PFSK-1 (cell line): ENCODE measurements around the gene GPLD1.

Source experiments
- POLR2AphosphoS5 ChIP-seq: IDR thresholded peaks from 2 replicates; pipeline ENCODE4 v1.6.1; 2012; ENCODE audit warnings: low read depth, mild to moderate bottlenecking, control low read depth, low read length, moderate library complexity
- SIN3A ChIP-seq: IDR thresholded peaks from 2 replicates; pipeline ENCODE4 v1.6.1; 2012; ENCODE audit warnings: mild to moderate bottlenecking, low read length, moderate library complexity, borderline replicate concordance; ENCODE audit not compliant: insufficient read depth
- TAF1 ChIP-seq: IDR thresholded peaks from 2 replicates; pipeline ENCODE4 v1.6.1; 2012; ENCODE audit warnings: low read length, control low read depth, borderline replicate concordance; ENCODE audit not compliant: insufficient read depth
- TF ChIP-seq, protein P1 (sequence below), 2 experiments: IDR thresholded peaks; 2 replicates each; pipeline versions ENCODE4 v1.6.1 to v1.8.0; 2011 to 2012; ENCODE audit warnings: low read depth in 2 of 2, low read length in 2 of 2, control low read depth in 1 of 2, inconsistent platforms in 1 of 2, mild to moderate bottlenecking in 1 of 2, moderate library complexity in 1 of 2; ENCODE audit not compliant: insufficient read depth in 1 of 2

DNA sequence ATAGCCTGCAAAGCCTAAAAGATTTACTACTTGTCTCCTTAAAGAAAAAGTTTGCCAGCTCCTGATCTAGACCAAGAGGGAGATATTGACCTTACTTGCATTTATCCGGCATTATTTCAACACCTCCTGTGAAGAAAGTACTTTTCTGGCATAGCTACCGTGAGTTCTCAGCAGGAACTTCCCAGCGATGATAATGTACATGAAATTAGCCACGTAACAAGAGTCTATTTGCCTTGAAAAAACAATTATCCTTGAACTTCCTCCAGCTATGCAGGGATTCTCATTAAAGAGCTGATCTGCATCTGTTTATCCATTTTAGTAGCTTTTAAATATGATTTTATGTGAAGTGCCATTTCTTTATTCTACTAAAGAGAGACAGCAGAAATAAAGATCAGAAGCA is 47.1 kb upstream of the GPLD1 start:
- TF ChIP-seq POLR2AphosphoS5 (no peak), SIN3A (no peak), TAF1 (no peak)
- TF ChIP-seq, protein P1, sequence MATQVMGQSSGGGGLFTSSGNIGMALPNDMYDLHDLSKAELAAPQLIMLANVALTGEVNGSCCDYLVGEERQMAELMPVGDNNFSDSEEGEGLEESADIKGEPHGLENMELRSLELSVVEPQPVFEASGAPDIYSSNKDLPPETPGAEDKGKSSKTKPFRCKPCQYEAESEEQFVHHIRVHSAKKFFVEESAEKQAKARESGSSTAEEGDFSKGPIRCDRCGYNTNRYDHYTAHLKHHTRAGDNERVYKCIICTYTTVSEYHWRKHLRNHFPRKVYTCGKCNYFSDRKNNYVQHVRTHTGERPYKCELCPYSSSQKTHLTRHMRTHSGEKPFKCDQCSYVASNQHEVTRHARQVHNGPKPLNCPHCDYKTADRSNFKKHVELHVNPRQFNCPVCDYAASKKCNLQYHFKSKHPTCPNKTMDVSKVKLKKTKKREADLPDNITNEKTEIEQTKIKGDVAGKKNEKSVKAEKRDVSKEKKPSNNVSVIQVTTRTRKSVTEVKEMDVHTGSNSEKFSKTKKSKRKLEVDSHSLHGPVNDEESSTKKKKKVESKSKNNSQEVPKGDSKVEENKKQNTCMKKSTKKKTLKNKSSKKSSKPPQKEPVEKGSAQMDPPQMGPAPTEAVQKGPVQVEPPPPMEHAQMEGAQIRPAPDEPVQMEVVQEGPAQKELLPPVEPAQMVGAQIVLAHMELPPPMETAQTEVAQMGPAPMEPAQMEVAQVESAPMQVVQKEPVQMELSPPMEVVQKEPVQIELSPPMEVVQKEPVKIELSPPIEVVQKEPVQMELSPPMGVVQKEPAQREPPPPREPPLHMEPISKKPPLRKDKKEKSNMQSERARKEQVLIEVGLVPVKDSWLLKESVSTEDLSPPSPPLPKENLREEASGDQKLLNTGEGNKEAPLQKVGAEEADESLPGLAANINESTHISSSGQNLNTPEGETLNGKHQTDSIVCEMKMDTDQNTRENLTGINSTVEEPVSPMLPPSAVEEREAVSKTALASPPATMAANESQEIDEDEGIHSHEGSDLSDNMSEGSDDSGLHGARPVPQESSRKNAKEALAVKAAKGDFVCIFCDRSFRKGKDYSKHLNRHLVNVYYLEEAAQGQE (IDR thresholded peaks at IDR 0.05; ENCODE audit: insufficient read depth in 1 of 2, low read depth in 2 of 2, low read length in 2 of 2): no peak
